Measurements from ENCODE around the gene GAB2.

Gene GAB2

GRCh38 chr11:78170874-78171549 is 246.6 kb downstream of the GAB2 start:
- TF ChIP-seq CTCF (IDR thresholded peaks at IDR 0.05), result no peak
- Histone ChIP-seq H3K27me3 (no peaks in the 10 kb centered on the region), H3K9me3 (no peaks in the 10 kb centered on the region), H3K4me1 (ENCODE audit: control insufficient read depth in 1 of 2, insufficient read depth in 1 of 2, low read depth in 1 of 2, low read length in 1 of 2) (no peaks in the 10 kb centered on the region), H3K27ac (no peak overlapping the region), H3K36me3 (peaks cover 33% of the 10 kb centered on the region), H3K4me3 (ENCODE audit: low read depth in 1 of 2, low read length in 1 of 2) (no peak overlapping the region)

GRCh38 chr11:78170413-78170812 is 247.2 kb downstream of the GAB2 start:
- Histone ChIP-seq H3K27ac (no peak overlapping the region), H3K4me3 (ENCODE audit: low read depth in 1 of 2, low read length in 1 of 2) (no peak overlapping the region), H3K36me3 (peaks cover 33% of the 10 kb centered on the region), H3K4me1 (ENCODE audit: control insufficient read depth in 1 of 2, insufficient read depth in 1 of 2, low read depth in 1 of 2, low read length in 1 of 2) (no peaks in the 10 kb centered on the region), H3K9me3 (no peaks in the 10 kb centered on the region), H3K27me3 (no peaks in the 10 kb centered on the region)
- no peak for TF ChIP-seq CTCF (IDR thresholded peaks at IDR 0.05)

- peaks cover 27% of the 10 kb centered on the region for H3K36me3 ChIP-seq
- no peaks in the 10 kb centered on the region for H3K4me1 ChIP-seq (ENCODE audit: control insufficient read depth in 1 of 2, insufficient read depth in 1 of 2, low read depth in 1 of 2, low read length in 1 of 2)
- H3K27me3 ChIP-seq, result no peaks in the 10 kb centered on the region
- no peaks in the 10 kb centered on the region for H3K9me3 ChIP-seq
- TF ChIP-seq CTCF (IDR thresholded peaks at IDR 0.05), result no peak
- no peak overlapping the region for H3K4me3 ChIP-seq (ENCODE audit: low read depth in 1 of 2, low read length in 1 of 2)
- no peak overlapping the region for H3K27ac ChIP-seq
These were observed 248.8 kb downstream of the GAB2 start for GRCh38 chr11:78168539-78169477.

- H3K4me3 ChIP-seq (ENCODE audit: low read depth in 1 of 2, low read length in 1 of 2), result no peak overlapping the region
- no peak overlapping the region for H3K27ac ChIP-seq
- peaks cover 10% of the 10 kb centered on the region for H3K36me3 ChIP-seq
- no peaks in the 10 kb centered on the region for H3K9me3 ChIP-seq
- no peaks in the 10 kb centered on the region for H3K4me1 ChIP-seq (ENCODE audit: control insufficient read depth in 1 of 2, insufficient read depth in 1 of 2, low read depth in 1 of 2, low read length in 1 of 2)
- no peaks in the 10 kb centered on the region for H3K27me3 ChIP-seq
- TF ChIP-seq CTCF (IDR thresholded peaks at IDR 0.05), result no peak
These were observed 250.7 kb downstream of the GAB2 start for GRCh38 chr11:78166855-78167469.

Data from neutrophil (primary cell).